WI38 (cell line): Measurements from ENCODE around the gene PGK2.
"Not testable (repeated sequence)": the region's sequence is repeated elsewhere in the genome, so short reads cannot be mapped to it uniquely, and the experiment has no call there.

Source experiments
- H3K4me3 ChIP-seq: 2 replicates; pipeline ENCODE4 v1.5.1; 2011; ENCODE audit warnings: low read depth, mild to moderate bottlenecking, control low read depth, low read length
- TF ChIP-seq, protein P1 (sequence below): IDR thresholded peaks from 2 replicates; pipeline ENCODE4 v1.5.1; 2012; ENCODE audit warnings: low read depth, mild to moderate bottlenecking, control low read depth, low read length

PGK2 gene

DNA sequence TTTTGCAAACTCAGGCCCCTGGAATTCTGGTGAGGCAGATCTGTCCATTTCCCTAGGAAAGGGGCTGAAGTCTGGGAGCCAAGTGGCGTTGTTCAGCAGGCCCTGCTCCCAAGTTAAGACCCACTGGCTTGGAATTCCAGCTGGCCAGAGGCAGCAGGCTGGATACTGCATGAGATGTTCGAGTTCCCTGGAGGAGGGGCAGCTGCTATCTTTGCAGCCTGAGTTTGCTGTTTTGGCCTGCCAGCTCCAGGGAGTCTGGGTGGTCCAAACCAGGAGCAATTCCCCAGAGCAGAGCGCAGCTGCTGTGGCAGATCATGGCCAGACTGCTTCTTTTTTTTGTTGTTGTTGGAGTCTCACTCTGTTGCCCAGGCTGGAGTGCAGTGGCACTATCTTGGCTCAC lies 18.2 kb upstream of the PGK2 start:
- TF ChIP-seq, protein P1, sequence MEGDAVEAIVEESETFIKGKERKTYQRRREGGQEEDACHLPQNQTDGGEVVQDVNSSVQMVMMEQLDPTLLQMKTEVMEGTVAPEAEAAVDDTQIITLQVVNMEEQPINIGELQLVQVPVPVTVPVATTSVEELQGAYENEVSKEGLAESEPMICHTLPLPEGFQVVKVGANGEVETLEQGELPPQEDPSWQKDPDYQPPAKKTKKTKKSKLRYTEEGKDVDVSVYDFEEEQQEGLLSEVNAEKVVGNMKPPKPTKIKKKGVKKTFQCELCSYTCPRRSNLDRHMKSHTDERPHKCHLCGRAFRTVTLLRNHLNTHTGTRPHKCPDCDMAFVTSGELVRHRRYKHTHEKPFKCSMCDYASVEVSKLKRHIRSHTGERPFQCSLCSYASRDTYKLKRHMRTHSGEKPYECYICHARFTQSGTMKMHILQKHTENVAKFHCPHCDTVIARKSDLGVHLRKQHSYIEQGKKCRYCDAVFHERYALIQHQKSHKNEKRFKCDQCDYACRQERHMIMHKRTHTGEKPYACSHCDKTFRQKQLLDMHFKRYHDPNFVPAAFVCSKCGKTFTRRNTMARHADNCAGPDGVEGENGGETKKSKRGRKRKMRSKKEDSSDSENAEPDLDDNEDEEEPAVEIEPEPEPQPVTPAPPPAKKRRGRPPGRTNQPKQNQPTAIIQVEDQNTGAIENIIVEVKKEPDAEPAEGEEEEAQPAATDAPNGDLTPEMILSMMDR: no peak
- no peak overlapping the region for H3K4me3 ChIP-seq

DNA sequence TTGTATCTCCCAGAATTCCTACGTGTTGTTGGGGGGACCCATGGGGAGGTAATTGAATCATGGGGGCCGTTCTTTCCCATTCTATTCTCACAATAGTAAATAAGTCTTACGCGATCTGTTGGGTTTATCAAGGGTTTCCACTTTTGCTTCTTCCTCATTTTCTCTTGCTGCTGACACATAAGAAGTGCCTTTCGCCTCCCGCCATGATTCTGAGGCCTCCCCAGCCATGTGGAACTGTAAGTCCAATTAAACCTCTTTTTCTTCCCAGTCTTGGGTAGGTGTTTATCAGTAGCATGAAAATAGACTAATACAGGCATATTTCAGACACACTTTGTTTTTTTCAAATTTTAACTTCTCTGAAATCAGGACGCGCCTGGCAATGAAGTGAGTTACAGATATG lies 14.4 kb upstream of the PGK2 start:
- TF ChIP-seq, protein P1: no peak
- H3K4me3 ChIP-seq: no peak overlapping the region

DNA sequence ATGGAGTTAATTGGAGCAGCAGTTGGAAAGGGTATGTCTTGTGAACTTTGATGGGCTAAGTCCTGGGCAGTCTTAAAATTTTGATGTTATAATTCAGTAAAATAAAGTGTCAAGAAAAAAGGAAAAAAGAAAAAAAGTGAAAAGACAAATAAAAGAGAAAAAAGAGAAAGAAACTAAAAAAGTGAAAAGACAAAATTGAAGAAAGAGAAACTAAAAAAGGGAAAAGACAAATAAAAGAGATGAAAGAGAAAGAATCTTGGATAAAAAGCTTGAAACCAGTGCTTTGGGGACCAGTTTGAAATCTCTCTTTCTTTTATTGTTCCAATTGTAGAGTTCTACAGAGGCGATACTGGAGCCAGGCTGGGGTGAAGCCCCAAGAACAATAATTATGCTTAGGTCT lies 12.0 kb upstream of the PGK2 start:
- H3K4me3 ChIP-seq: no peak overlapping the region
- TF ChIP-seq, protein P1: no peak

DNA sequence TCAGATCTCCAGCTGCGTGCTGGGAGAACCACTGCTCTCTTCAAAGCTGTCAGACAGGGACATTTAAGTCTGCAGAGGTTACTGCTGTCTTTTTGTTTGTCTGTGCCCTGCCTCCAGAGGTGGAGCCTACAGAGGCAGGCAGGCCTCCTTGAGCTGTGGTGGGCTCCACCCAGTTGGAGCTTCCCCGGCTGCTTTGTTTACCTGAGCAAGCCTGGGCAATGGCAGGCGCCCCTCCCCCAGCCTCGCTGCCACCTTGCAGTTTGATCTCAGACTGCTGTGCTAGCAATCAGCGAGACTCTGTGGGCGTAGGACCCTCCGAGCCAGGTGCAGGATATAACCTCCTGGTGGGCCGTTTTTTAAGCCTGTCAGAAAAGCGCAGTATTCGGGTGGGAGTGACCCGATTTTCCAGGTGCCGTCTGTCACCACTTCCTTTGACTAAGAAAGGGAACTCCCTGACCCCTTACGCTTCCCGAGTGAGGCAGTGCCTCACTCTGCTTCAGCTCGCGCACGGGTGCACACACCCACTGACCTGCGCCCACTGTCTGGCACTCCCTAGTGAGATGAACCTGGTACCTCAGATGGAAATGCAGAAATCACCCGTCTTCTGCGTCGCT lies 9.9 kb upstream of the PGK2 start:
- not testable (repeated sequence) for H3K4me3 ChIP-seq

GRCh38 chr6:49790341-49790740 lies 3.3 kb upstream of the PGK2 start:
- TF ChIP-seq, protein P1: no peak
- no peak overlapping the region for H3K4me3 ChIP-seq

GRCh38 chr6:49784272-49784671 lies 2.8 kb downstream of the PGK2 start:
- H3K4me3 ChIP-seq: no peak overlapping the region
- TF ChIP-seq, protein P1: no peak

DNA sequence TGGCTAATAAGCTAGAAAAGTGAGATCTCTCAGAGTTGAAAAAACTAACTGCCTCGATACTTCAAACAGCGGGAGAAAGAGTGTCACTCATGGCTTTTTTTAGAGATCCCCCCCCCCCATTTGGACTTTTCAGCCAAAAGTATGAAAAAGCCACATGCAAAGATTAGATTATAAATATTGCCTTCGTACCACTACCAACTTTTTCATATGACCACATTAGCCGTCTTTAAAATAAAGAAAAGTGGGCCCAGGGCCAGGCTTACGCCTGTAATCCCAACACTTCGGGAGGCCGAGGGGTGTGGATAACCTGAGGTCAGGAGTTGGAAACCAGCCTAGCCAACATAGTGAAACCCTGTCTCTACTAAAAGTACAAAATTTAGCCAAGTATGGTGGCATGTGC lies 4.4 kb downstream of the PGK2 start:
- H3K4me3 ChIP-seq: no peak overlapping the region
- TF ChIP-seq, protein P1: no peak

DNA sequence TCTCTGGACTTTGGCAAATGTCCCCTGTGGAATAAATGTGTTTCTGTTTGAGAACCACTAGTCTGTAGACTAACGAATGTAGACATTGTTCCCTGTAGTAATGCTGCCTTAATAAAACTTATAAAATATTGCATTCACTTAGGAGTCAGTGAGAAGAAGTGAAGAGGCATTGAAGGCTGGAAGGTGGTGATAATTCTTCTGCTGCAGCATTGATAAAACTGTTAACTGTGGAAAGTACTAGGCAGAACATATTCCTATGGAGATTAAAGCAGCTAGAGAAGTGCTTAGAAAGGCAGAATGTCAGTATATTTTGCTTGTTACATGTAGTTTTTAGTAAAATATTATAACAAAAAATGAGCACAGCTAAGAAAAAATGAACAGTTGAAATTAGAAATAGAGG lies 4.8 kb downstream of the PGK2 start:
- no peak overlapping the region for H3K4me3 ChIP-seq
- TF ChIP-seq, protein P1: no peak
